Measurements from ENCODE around the gene ACTL7B.

Gene ACTL7B

GRCh38 chr9:108867116-108867515 is 11.3 kb upstream of the ACTL7B start:
- no peaks in the 10 kb centered on the region for H3K9me3 ChIP-seq (ENCODE audit: insufficient read depth, low read length, severe bottlenecking)
- H2AFZ ChIP-seq (ENCODE audit: low read depth, low read length): no peak overlapping the region
- no peak overlapping the region for H3K9ac ChIP-seq (ENCODE audit: low read depth, low read length)
- no peaks in the 10 kb centered on the region for H4K20me1 ChIP-seq (ENCODE audit: insufficient read depth, low read length)
- H3K4me2 ChIP-seq (ENCODE audit: insufficient read depth, low read length): no peak overlapping the region
- TF ChIP-seq EZH2 (IDR thresholded peaks at IDR 0.05; ENCODE audit: borderline replicate concordance, low read depth, low read length, severe bottlenecking) (no peak), CTCF (IDR thresholded peaks at IDR 0.05; ENCODE audit: borderline replicate concordance, extremely low read depth, low read length, poor library complexity, severe bottlenecking) (no peak)
- H3K27ac ChIP-seq (ENCODE audit: low read length): no peak overlapping the region
- ATAC-seq (ENCODE audit: insufficient read depth, low read depth) (no peak), DNase-seq (no peak)
- H3K27me3 ChIP-seq (ENCODE audit: insufficient read depth, low read length, poor library complexity): no peaks in the 10 kb centered on the region
- no peak overlapping the region for H3K4me3 ChIP-seq (ENCODE audit: low read depth in 1 of 2, low read length in 2 of 2)
- peaks cover 20% of the 10 kb centered on the region; the same call in 1 of the 2 replicates for H3K36me3 ChIP-seq (ENCODE audit: insufficient read depth, low read length)
- H3K79me2 ChIP-seq (ENCODE audit: insufficient read depth, low read length): no peaks in the 10 kb centered on the region
- H3K4me1 ChIP-seq (ENCODE audit: insufficient read depth, low read length): no peaks in the 10 kb centered on the region

- peaks cover 10% of the 10 kb centered on the region; the same call in 1 of the 2 replicates for H3K36me3 ChIP-seq (ENCODE audit: insufficient read depth, low read length)
- TF ChIP-seq EZH2 (IDR thresholded peaks at IDR 0.05; ENCODE audit: borderline replicate concordance, low read depth, low read length, severe bottlenecking): no peak
- no peak for TF ChIP-seq CTCF (IDR thresholded peaks at IDR 0.05; ENCODE audit: borderline replicate concordance, extremely low read depth, low read length, poor library complexity, severe bottlenecking)
- no peaks in the 10 kb centered on the region for H3K4me1 ChIP-seq (ENCODE audit: insufficient read depth, low read length)
- H3K9ac ChIP-seq (ENCODE audit: low read depth, low read length): no peak overlapping the region
- H4K20me1 ChIP-seq (ENCODE audit: insufficient read depth, low read length): no peaks in the 10 kb centered on the region
- H3K4me2 ChIP-seq (ENCODE audit: insufficient read depth, low read length): no peak overlapping the region
- no peaks in the 10 kb centered on the region for H3K27me3 ChIP-seq (ENCODE audit: insufficient read depth, low read length, poor library complexity)
- no peak overlapping the region for H3K4me3 ChIP-seq (ENCODE audit: low read depth in 1 of 2, low read length in 2 of 2)
- H3K9me3 ChIP-seq (ENCODE audit: insufficient read depth, low read length, severe bottlenecking): no peaks in the 10 kb centered on the region
- ATAC-seq (ENCODE audit: insufficient read depth, low read depth): no peak
- no peak for DNase-seq
- H2AFZ ChIP-seq (ENCODE audit: low read depth, low read length): no peak overlapping the region
- no peaks in the 10 kb centered on the region for H3K79me2 ChIP-seq (ENCODE audit: insufficient read depth, low read length)
- H3K27ac ChIP-seq (ENCODE audit: low read length): no peak overlapping the region
Observed at GRCh38 chr9:108866001-108866420, 10.2 kb upstream of the ACTL7B start.

- no peak overlapping the region for H2AFZ ChIP-seq (ENCODE audit: low read depth, low read length)
- H3K4me2 ChIP-seq (ENCODE audit: insufficient read depth, low read length): no peak overlapping the region
- H3K27ac ChIP-seq (ENCODE audit: low read length): no peak overlapping the region
- no peaks in the 10 kb centered on the region for H4K20me1 ChIP-seq (ENCODE audit: insufficient read depth, low read length)
- H3K36me3 ChIP-seq (ENCODE audit: insufficient read depth, low read length): peaks cover 7% of the 10 kb centered on the region; the same call in 1 of the 2 replicates
- H3K27me3 ChIP-seq (ENCODE audit: insufficient read depth, low read length, poor library complexity): no peaks in the 10 kb centered on the region
- no peak for DNase-seq
- no peaks in the 10 kb centered on the region for H3K79me2 ChIP-seq (ENCODE audit: insufficient read depth, low read length)
- no peak for TF ChIP-seq CTCF (IDR thresholded peaks at IDR 0.05; ENCODE audit: borderline replicate concordance, extremely low read depth, low read length, poor library complexity, severe bottlenecking)
- no peak for TF ChIP-seq EZH2 (IDR thresholded peaks at IDR 0.05; ENCODE audit: borderline replicate concordance, low read depth, low read length, severe bottlenecking)
- H3K4me3 ChIP-seq (ENCODE audit: low read depth in 1 of 2, low read length in 2 of 2): no peak overlapping the region
- no peak overlapping the region for H3K9ac ChIP-seq (ENCODE audit: low read depth, low read length)
- no peak for ATAC-seq (ENCODE audit: insufficient read depth, low read depth)
- no peaks in the 10 kb centered on the region for H3K9me3 ChIP-seq (ENCODE audit: insufficient read depth, low read length, severe bottlenecking)
- no peaks in the 10 kb centered on the region for H3K4me1 ChIP-seq (ENCODE audit: insufficient read depth, low read length)
Observed at GRCh38 chr9:108865037-108865436, 9.3 kb upstream of the ACTL7B start.

GRCh38 chr9:108864446-108864845 is 8.7 kb upstream of the ACTL7B start:
- Histone ChIP-seq H3K9me3 (ENCODE audit: insufficient read depth, low read length, severe bottlenecking) (no peaks in the 10 kb centered on the region), H3K79me2 (ENCODE audit: insufficient read depth, low read length) (no peaks in the 10 kb centered on the region), H2AFZ (ENCODE audit: low read depth, low read length) (no peak overlapping the region), H4K20me1 (ENCODE audit: insufficient read depth, low read length) (no peaks in the 10 kb centered on the region), H3K4me3 (ENCODE audit: low read depth in 1 of 2, low read length in 2 of 2) (no peak overlapping the region), H3K27me3 (ENCODE audit: insufficient read depth, low read length, poor library complexity) (no peaks in the 10 kb centered on the region), H3K36me3 (ENCODE audit: insufficient read depth, low read length) (peaks cover 7% of the 10 kb centered on the region; the same call in 1 of the 2 replicates), H3K9ac (ENCODE audit: low read depth, low read length) (no peak overlapping the region), H3K4me2 (ENCODE audit: insufficient read depth, low read length) (no peak overlapping the region), H3K4me1 (ENCODE audit: insufficient read depth, low read length) (no peaks in the 10 kb centered on the region), H3K27ac (ENCODE audit: low read length) (no peak overlapping the region)
- no peak for DNase-seq
- ATAC-seq (ENCODE audit: insufficient read depth, low read depth): no peak
- TF ChIP-seq EZH2 (IDR thresholded peaks at IDR 0.05; ENCODE audit: borderline replicate concordance, low read depth, low read length, severe bottlenecking) (no peak), CTCF (IDR thresholded peaks at IDR 0.05; ENCODE audit: borderline replicate concordance, extremely low read depth, low read length, poor library complexity, severe bottlenecking) (no peak)
